Activated B cell treated with CpG ODN at 0.5 μM for 24 hours (primary cell): ENCODE data around the gene MDN1. TPM values are rescaled to one million over a fixed set of nuclear protein-coding genes. Genes with fewer than 3 reads are reported as not detected.

Experiments used
- ATAC-seq: fragments of 200-7000 bp; cut with Tn5 transposase; one replicate; pipeline ENCODE4 v1.10.0; 2021; ENCODE audit warnings: low read depth, mild to moderate bottlenecking, moderate library complexity
- CTCF ChIA-PET: fragments of 350-600 bp; sonication (Branson Sonifier 250); formaldehyde crosslinking; loops from one replicate; lab custom pipeline; 2021; ENCODE audit warnings: antibody characterized with exemption; lab: Charles Lee
- POLR2A ChIA-PET: fragments of 350-600 bp; sonication (Branson Sonifier 250); formaldehyde crosslinking; loops from one replicate; lab custom pipeline; 2021; ENCODE audit warnings: antibody characterized with exemption; lab: Charles Lee
- DNase-seq: peaks from one replicate; pipeline ENCODE4 v3.0.0; 2022
- H3K27ac Mint-ChIP-seq: one replicate; pipeline ENCODE4 v1.8.0; 2020; ENCODE audit warnings: mixed read lengths
- H3K27me3 Mint-ChIP-seq: one replicate; pipeline ENCODE4 v1.8.0; 2021; ENCODE audit warnings: mixed read lengths
- H3K36me3 Mint-ChIP-seq: one replicate; pipeline ENCODE4 v1.8.0; 2021; ENCODE audit warnings: low read depth, mixed read lengths
- H3K4me1 Mint-ChIP-seq: one replicate; pipeline ENCODE4 v1.8.0; 2021; ENCODE audit warnings: mixed read lengths
- H3K4me3 Mint-ChIP-seq: one replicate; pipeline ENCODE4 v1.8.0; 2020; ENCODE audit warnings: mild to moderate bottlenecking, mixed read lengths
- H3K9me3 Mint-ChIP-seq: one replicate; pipeline ENCODE4 v1.8.0; 2020; ENCODE audit warnings: mixed read lengths
- intact Hi-C: fragments of 100-400 bp; cut with micrococcal nuclease; formaldehyde crosslinking; loops from one replicate; pipeline ENCODE4 v1.15.1; 2024
- total RNA-seq: library from RNA; stranded (reverse); gene quantifications from 2 replicates; pipeline ENCODE4 v1.2.3, GENCODE V29; 2022
- TF ChIP-seq, protein P1 (sequence below): fragments of 200-600 bp; IDR thresholded peaks from one replicate; pipeline ENCODE4 v1.8.0; 2022; ENCODE audit warnings: antibody characterized with exemption, mild to moderate bottlenecking

The MDN1 gene
- total RNA-seq, 1 donor from 2014 or later: 65.4 TPM

DNA sequence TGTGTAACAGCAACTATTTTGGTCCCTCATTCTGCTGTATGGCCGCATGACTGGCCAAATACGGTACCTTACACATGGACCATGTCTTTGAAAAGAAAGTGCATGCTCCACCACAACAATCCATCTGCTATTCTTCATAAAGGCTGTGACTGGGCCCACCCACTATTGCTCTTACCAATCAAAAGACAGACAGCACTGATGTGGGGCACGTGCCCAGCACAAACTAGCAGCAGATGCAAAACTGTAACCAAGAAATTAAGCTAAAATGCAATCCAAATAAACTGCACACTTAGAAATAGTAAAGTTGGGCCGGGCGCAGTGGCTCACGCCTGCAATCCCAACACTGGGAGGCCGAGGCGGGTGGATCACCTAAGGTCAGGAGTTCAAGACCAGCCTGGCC is 20.5 kb downstream of the MDN1 start:
- ChIA-PET CTCF (no interaction called here), POLR2A (interaction anchor here (1.1 kb wide), 1 partner anchor 20 kb away, joined by 3 read pairs; the partner anchor contains the start of gene MDN1)
- Mint-ChIP-seq H3K9me3 (no peaks in the 10 kb centered on the region), H3K27me3 (no peaks in the 10 kb centered on the region), H3K4me3 (no peak overlapping the region), H3K4me1 (peaks cover 11% of the 10 kb centered on the region), H3K36me3 (peaks cover 56% of the 10 kb centered on the region), H3K27ac (no peak overlapping the region)
- TF ChIP-seq, protein P1, sequence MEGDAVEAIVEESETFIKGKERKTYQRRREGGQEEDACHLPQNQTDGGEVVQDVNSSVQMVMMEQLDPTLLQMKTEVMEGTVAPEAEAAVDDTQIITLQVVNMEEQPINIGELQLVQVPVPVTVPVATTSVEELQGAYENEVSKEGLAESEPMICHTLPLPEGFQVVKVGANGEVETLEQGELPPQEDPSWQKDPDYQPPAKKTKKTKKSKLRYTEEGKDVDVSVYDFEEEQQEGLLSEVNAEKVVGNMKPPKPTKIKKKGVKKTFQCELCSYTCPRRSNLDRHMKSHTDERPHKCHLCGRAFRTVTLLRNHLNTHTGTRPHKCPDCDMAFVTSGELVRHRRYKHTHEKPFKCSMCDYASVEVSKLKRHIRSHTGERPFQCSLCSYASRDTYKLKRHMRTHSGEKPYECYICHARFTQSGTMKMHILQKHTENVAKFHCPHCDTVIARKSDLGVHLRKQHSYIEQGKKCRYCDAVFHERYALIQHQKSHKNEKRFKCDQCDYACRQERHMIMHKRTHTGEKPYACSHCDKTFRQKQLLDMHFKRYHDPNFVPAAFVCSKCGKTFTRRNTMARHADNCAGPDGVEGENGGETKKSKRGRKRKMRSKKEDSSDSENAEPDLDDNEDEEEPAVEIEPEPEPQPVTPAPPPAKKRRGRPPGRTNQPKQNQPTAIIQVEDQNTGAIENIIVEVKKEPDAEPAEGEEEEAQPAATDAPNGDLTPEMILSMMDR: no peak
- DNase-seq: no peak
- intact Hi-C loops: no loop called here
- no peak for ATAC-seq

DNA sequence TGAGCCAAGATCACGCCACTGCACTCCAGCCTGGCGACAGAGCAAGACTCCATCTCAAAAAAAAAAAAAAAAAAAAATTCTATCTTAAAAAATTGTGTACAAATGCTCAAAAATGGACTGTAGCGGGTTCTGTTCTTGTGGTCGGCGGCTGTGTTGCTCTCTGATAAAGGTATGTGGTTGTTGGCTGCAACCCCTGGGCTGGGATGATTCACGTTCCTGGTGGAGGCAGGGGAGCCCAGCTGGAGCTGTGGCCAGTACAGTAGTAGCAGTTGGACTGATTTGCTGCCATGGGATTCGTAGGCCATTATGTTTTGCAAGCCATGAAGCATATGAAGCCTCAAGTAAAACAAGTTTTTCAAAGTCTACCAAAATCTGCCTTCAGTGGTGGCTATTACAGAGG is 22.3 kb downstream of the MDN1 start:
- CTCF ChIA-PET: no interaction called here
- TF ChIP-seq, protein P1: no peak
- peaks cover 63% of the 10 kb centered on the region for H3K36me3 Mint-ChIP-seq
- no peak overlapping the region for H3K27ac Mint-ChIP-seq
- H3K27me3 Mint-ChIP-seq: no peaks in the 10 kb centered on the region
- peaks cover 23% of the 10 kb centered on the region for H3K4me1 Mint-ChIP-seq
- POLR2A ChIA-PET: interaction anchor here (0.7 kb wide), 1 partner anchor 628 kb away, joined by 4 read pairs; no protein-coding TSS in a partner anchor
- no peak for DNase-seq
- intact Hi-C loops: no loop called here
- no peaks in the 10 kb centered on the region for H3K9me3 Mint-ChIP-seq
- ATAC-seq: no peak
- H3K4me3 Mint-ChIP-seq: no peak overlapping the region

DNA sequence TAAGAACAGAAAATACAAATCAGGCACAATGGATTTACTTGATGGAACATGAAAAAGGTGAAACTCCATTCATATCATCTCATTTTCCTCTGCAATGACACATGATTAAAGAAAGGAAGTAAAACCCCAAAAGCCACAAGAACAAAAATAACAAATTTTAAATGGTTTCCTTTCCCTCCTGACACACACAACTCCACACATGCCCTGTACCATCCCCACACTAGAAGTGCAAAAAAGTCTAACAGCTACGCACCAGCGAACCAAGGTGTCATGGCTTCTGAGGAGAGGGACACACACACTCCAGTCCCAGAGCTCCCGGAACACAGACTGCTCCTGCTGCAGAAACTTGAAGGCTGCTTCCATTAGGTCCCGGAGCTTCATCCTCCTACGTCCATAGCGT is 25.3 kb downstream of the MDN1 start:
- H3K4me3 Mint-ChIP-seq: peak overlapping the region; percentile 16
- intact Hi-C loops: no loop called here
- no peaks in the 10 kb centered on the region for H3K27me3 Mint-ChIP-seq
- DNase-seq (no peak), ATAC-seq (no peak)
- H3K36me3 Mint-ChIP-seq: peaks cover 53% of the 10 kb centered on the region
- POLR2A ChIA-PET: interaction anchor here (1.0 kb wide), 1 partner anchor 26 kb away, joined by 3 read pairs; no protein-coding TSS in a partner anchor
- peak overlapping the region; percentile 5 for H3K27ac Mint-ChIP-seq
- no peaks in the 10 kb centered on the region for H3K9me3 Mint-ChIP-seq
- CTCF ChIA-PET: no interaction called here
- TF ChIP-seq, protein P1: no peak
- H3K4me1 Mint-ChIP-seq: peaks cover 21% of the 10 kb centered on the region

DNA sequence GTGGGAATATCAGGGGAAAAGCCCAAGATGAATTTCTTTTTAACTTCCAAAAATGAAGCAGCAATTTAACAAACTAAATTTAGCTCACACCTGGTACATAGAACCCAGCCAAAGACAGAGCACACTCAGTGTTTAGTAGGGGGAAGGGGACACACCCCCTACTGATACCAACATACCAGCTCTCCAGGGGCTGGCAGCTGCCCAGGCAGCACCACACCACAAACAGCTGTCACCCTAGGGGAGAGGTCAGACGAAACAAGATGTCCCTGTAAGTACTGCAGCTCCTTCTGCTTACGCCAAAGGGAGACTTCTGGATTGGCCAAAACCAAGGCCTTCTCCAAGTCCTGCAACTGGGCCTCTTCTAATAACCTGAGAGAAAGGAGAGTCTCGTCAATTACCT is 26.0 kb downstream of the MDN1 start:
- POLR2A ChIA-PET: no interaction called here

DNA sequence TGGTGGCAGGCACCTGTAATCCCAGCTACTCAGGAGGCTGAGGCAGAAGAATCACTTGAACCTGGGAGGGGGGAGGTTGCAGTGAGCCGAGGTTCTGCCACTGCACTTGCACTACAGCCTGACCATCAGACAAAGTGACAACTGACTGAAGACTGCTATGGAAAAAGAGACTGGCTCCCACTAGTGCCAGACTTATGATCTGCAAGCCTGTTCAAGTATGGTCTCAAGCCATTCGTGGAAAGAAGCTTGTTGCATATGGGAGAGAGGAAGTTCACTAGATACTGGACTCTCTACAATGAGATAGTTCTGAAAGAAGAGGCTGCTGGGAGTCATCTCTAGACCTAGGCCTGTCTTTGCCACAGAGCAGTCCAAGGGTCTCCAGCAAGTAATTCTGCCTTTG is 26.7 kb downstream of the MDN1 start:
- TF ChIP-seq, protein P1: no peak
- peaks cover 63% of the 10 kb centered on the region for H3K36me3 Mint-ChIP-seq
- H3K27me3 Mint-ChIP-seq: no peaks in the 10 kb centered on the region
- H3K4me1 Mint-ChIP-seq: peaks cover 21% of the 10 kb centered on the region
- no peaks in the 10 kb centered on the region for H3K9me3 Mint-ChIP-seq
- POLR2A ChIA-PET: no interaction called here
- no peak overlapping the region for H3K27ac Mint-ChIP-seq
- DNase-seq: no peak
- intact Hi-C loops: no loop called here
- no peak overlapping the region for H3K4me3 Mint-ChIP-seq
- peak; percentile 42 for ATAC-seq
- CTCF ChIA-PET: no interaction called here

More for the DNA sequence above, 26.0 kb downstream of the MDN1 start:
- intact Hi-C loops: no loop called here
- peaks cover 21% of the 10 kb centered on the region for H3K4me1 Mint-ChIP-seq
- no peaks in the 10 kb centered on the region for H3K27me3 Mint-ChIP-seq
- H3K4me3 Mint-ChIP-seq: no peak overlapping the region
- no peak for DNase-seq
- no peaks in the 10 kb centered on the region for H3K9me3 Mint-ChIP-seq
- TF ChIP-seq, protein P1: no peak
- H3K27ac Mint-ChIP-seq: no peak overlapping the region
- H3K36me3 Mint-ChIP-seq: peaks cover 56% of the 10 kb centered on the region
- CTCF ChIA-PET: no interaction called here
- no peak for ATAC-seq
